HG03469 (cell line): ENCODE results near the gene EIF5A.
"Not testable (repeated sequence)": the region's sequence is repeated elsewhere in the genome, so short reads cannot be mapped to it uniquely, and the experiment has no call there.

Source experiments
- ATAC-seq: cut with Tn5 transposase; IDR thresholded peaks from one replicate; pipeline ENCODE4 v1.9.1; 2021; ENCODE audit warnings: mild to moderate bottlenecking, moderate library complexity, moderate number of reproducible peaks; ENCODE audit not compliant: unreplicated experiment

Gene EIF5A

DNA sequence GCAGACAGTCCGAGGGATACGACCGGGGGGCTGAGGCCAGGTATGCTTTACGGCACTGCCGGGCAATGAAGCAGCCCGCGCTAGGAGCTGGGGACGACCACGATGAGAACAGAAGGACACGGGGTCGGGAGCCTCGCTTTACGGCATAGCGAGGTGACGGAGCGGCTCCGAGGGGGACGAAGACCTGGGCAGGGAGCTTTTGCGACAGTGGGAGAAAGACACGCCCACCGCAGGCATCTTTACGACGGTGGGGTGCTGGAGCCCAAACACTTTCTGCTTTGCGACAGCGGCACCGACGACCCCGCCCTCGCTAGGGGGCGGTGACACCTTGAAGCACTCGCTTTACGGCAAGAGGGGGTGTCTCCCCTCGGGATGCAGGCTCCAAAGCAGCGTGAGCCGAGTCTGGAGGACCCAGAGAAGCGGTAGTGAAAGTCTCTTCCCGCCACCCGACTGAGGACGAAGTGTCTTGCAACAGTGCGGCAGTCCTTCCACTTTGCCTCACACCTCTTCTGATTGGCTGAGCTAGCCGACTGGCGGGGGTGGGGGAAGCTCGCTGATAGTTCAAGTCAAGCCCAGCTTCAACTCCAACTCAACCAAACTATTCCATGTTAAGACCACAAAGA is 22.1 kb downstream of the EIF5A start:
- peak; percentile 37 for ATAC-seq

DNA sequence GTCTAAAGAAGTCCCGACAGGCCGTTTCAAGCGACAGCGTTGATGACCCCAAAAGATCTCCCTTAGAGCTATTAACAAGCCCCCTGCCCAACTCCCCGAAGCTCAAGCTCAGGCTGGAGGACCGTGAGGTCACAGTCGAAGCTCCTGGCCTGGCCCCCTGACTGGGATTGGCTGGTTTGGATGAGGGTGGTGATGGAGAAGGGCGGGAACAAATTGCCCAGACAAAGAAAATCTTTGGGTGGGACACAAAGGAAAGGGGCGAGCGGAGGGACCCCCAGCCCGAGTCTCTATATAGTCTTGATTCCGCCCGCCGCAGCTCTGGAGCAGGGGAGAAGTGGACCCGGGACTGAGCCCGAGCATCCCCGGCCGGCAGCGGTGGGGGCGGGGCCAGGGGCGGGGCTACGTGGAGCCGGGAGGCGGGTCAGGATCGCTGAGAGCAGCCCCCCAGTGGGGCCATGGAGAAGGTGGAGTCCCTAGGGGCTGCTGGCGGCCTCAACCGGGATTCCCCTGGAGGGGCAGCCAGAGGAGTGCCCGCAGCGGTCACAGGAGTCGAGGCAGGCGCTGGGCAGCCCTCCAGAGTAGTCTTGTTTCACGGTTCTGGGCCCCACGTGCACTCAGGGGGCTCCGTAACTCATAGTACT is 22.7 kb downstream of the EIF5A start:
- peak; percentile 22 for ATAC-seq

DNA sequence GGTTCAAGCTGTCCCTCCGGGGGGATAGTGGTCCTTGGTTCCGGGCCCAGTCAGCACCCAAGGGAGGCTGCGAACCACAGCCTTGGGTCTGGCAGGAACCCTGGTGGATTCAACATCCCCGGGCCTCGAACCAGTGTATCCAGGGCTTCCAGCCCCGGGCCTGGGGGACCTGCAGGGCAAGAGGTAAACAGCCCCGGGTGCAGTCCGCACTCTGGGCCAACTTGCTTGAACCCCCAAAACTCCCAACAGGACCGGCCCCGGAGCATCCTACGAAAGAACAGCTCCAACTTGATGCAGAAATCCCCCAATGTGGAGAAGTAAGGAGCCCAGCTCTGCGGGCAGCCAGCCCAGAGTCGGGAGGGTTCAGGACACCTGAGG is 23.2 kb downstream of the EIF5A start:
- no peak for ATAC-seq

DNA sequence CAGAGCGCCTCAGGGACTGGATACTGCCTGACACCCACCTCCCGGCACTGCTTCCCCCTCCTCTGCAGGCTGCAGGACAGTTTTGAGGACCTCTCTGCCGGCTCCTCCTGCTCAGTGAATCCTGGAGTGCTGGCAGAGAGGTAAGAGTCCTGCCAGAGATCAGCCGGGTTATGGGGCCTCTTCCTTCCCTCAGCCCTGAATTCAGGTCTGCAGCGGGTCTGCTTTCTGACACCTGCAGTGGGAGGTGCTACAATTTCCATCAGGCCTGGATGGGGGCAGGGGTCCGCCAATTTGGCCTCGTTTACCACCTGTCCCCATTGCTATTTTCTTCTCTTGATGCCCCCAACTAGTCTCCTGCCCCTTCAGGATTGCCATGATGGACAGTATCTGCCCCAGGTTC is 24.7 kb downstream of the EIF5A start:
- no peak for ATAC-seq

DNA sequence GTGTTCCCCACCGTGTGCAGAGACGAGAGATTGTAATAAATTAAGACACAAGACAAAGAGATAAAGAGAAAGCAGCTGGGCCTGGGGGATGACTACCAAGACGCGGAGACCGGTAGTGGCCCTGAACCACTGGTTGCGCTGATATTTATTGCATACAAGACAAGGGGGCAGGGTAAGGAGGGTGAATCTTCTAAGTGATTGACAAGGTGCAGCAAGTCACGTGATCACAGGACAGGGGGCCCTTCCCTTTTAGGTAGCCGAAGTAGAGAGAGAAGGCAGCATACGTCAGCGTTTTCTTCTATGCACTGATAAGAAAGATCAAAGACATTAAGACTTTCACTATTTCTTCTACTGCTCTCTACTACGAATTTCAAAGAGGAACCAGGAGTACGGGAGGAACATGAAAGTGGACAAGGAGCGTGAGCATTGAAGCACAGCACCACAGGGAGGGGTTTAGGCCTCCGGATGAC is 25.2 kb downstream of the EIF5A start:
- ATAC-seq, result not testable (repeated sequence)

DNA sequence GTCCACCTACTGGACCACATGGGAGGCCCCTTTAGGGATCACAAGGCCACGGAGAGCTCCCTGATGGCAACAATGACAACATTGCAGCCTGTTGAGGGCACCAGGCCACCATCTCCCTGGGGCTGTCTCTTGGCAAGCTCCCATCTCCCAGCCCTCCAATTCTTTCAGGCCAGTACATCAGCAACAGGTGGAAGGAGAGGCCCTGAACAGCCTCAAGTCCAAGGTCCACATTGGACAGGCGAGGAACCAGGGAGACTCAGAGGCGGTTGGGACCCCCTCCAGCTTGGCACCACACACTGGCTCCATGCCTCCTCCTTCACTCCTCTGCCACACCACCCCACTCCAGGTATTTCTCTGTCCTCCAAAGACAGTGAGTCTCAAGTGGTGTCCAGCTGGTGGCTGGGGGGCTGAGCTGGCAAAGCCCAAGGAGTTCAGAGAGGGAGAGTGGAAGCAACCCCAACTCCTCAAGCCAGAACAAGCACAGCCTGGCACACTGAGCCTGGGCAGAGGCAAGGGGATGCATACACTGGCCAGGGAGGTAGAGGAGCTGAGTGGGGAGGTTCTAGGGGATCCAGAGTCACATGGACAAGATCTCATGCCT is 27.6 kb downstream of the EIF5A start:
- no peak for ATAC-seq

DNA sequence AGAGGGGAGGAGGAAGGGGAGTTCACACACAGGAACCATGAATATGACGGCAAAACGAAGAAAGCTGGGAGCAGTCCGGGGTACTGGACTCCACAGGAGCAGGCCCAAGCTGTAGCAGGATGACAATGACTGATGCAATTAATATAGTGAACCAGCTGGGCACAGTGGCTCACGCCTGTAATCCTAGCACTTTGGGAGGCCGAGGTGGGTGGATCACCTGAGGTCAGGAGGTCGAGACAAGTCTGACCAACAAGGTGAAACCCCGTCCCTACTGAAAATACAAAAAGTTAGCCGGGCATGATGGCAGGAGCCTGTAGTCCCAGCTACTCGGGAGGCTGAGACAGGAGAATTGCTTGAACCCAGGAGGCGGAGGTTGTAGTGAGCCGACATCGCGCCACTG is 28.3 kb downstream of the EIF5A start:
- not testable (repeated sequence) for ATAC-seq

DNA sequence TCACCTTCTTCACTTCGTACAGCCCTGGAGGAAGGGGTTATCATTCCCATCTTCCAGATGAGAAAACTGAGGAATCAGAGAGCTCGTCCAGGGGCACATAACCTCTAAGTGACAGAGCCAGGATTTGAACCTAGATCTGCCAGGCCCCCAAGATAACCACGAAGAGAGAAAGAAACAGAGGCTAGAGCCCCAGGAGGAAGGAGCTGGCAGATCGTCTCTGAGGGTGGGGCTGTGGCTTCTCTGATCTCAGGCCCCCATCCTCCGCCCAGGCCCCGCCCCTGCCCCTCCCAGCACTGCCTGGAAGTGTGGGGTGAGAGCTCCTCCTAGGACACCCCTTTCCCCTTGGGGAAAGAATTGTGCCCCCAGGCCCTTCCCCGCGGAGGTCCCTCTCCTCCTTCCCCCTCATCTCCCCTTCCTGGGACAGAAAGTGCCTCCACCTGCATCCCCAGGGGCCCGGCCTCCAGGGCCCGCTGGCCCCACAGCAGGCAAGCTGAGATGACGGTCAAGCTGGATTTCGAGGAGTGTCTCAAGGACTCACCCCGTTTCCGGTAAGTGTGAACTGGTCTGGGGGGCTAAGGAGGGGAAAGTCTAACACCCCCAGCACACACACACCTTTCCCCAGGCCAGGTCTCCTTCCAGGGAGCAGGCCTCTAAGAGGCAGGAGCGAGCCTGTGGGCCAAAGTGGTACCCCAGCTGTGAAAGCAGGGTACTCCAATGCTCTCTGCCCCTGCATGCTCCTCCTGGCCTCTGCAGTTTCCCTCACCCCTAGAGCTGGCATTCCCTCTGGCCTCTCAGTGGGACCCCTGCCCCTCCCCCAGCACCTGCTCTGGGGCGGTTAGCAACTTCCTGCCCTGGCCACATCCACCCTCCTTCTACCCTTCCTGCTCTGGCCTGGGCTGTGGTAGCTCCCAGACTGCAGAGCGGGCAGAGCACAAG is 29.1 kb downstream of the EIF5A start, which contains the start of gene ACAP1:
Gene ACAP1 (plus strand): TSS at position 290 of the 936 bp plus-strand sequence. CDS start 206 bp downstream, at position 496.
- ATAC-seq, result no peak

DNA sequence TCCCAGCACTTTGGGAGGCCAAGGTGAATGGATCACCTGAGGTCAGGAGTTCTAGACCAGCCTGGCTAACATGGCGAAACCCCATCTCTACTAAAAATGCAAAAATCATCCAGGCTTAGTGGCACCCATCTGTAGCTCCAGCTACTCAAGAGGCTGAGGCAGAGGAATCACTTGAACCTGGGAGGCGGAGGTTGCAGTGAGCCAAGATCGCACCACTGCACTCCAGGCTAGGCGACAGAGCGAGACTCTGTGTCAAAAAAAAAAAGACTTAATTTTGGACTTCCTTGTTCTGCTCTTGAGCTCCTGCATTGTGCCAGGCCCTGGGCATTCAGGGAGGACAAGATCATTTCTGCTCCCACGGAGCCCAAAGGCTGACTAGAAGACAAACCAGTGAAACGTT is 30.2 kb downstream of the EIF5A start:
- not testable (repeated sequence) for ATAC-seq

DNA sequence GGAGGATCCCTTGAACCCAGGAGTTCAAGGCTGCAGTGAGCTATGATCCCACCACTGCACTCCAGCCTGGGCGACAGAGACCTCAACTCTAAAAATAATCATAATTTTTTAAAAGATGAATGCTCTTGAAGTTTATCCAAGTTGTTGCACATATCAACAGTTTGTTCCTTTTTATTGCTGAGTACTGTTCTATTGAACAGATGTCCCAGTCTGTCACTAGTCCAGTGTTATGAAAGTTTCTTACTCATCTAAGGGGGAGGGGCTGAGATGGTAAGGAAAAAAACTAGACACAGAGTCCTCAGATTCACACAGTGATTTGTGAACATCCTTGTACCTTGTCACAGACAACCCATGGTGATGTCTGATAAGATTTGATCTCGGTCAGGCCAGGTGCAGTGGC is 32.8 kb downstream of the EIF5A start:
- ATAC-seq, result no peak

DNA sequence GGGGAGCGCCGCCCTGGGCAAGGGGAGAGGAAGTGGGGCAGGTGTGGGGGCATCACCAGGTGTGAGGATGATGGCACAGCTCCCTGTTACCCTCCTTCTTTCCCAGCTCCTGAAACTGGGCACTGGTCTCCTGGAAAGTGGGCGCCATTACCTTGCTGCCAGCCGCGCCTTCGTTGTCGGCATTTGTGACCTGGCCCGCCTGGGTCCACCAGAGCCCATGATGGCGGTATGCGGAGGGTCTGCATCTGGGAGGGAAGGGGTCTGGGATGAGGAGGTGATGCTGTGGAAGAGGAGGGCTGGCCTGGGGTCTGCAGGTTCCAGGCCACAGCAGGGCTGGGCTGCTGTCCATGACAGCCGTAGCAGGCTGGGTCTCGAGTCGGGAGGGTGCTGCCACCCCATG is 34.4 kb downstream of the EIF5A start:
- no peak for ATAC-seq

DNA sequence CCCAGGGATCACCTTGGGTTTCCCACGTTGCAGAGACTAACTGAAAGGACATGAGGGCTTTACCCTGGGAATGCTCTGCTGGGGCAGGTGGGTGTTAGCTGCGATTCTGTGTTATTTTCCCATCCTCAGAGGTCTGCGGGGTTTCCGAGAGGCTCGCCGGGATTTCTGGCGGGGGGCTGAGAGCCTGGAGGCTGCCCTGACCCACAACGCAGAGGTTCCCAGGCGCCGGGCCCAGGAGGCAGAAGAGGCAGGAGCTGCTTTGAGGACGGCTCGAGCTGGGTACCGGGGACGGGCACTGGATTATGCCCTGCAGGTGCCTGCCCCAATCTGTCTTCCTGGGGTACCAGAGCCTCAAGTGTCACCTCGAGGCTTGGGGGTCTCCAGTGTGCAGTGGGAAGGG is 35.8 kb downstream of the EIF5A start:
- ATAC-seq, result no peak

DNA sequence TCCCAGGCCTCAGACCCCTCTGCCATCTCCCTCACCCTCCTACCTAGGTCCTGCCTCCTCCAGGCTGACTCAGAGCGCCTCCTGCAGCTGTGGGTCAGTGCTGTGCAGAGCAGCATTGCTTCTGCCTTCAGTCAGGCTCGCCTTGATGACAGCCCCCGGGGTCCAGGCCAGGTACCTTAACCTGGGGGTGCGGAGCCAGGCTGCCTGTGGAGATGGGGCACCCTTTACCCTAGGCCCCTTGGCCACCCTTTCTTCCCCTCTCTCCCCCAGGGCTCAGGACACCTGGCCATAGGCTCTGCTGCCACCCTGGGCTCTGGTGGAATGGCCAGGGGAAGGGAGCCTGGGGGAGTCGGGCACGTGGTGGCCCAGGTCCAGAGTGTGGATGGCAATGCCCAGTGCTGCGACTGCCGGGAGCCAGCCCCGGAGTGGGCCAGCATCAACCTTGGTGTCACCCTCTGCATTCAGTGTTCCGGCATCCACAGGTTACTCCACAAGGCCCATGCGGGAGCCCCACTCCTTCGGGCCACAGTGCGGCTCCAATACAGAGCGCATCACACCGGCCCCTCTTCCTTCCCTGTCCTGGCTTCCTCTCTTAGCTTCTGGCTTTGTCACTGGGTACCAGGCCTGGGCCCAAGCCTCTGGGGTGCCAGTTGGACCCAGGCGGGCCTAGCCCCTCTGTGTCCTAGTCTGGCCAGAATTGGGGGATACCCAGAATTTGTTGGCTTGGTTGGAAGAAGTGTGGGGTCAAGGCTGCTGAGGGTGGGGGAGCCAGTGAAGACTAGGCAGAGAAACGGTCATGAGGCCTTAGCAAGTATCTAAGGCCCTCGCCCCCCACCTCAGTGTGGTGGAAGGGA is 39.6 kb downstream of the EIF5A start:
- no peak for ATAC-seq

DNA sequence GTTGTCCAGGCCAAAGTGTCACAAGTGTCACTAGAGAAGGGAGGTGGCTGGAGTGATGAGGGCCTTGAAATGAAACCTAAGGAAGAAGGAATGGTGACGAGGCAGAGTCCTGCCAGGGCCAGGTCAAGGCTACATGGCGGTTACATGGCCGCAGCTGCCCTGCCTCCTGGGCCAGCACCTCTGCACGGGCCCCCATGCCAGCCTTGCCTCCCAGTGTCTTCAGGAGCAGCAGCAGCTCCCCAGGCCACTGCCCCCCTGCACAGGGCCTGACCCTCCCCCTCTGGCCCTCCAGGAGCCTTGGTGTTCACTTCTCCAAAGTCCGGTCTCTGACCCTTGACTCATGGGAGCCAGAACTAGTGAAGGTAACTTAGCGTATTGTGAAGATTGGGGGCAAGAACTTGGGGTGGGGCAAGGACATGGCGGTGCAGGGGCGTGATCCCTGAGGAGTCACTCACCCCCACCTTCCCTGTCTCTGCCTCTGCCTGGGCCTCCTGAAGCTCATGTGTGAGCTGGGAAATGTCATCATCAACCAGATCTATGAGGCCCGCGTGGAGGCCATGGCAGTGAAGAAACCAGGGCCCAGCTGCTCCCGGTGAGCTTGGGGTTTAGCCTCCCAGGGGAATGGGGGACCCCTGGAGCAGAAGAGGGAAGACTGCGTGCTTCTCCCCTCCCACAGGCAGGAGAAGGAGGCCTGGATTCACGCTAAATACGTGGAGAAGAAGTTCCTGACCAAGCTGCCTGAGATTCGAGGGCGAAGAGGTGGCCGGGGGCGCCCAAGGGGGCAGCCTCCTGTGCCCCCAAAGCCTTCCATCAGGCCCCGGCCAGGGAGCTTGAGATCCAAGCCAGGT is 40.4 kb downstream of the EIF5A start:
- ATAC-seq, result no peak

DNA sequence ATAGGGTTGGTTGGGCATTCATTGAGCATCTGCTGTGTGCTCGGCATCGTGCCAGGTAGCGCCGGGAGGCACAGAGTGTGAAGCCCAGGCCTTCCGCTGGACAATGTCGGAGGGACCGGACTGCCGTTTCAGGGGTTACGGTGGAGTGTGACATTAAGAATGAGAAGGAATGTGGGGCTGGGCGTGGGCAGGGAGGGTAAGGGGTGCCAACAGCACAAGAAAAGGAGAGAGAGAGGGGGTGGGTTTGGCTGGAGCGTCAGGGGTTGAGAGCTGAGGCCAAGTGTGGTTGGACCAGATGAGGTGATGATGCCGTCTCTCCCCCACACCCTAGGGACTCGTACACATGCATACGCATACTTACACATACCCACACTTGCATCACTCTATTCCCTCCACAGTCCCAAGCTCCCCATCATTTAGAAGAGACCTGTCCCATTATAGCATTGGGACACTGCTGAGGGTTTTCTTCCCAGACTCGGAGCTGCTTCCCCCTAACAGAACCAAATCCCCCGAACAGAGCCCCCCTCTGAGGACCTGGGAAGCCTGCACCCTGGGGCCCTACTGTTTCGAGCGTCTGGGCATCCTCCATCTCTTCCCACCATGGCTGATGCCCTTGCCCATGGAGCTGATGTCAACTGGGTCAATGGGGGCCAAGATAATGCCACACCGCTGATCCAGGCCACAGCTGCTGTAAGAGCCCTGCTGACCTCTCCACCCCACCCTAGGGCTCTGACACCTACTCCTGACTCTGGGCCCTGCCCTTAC is 41.2 kb downstream of the EIF5A start:
- no peak for ATAC-seq

DNA sequence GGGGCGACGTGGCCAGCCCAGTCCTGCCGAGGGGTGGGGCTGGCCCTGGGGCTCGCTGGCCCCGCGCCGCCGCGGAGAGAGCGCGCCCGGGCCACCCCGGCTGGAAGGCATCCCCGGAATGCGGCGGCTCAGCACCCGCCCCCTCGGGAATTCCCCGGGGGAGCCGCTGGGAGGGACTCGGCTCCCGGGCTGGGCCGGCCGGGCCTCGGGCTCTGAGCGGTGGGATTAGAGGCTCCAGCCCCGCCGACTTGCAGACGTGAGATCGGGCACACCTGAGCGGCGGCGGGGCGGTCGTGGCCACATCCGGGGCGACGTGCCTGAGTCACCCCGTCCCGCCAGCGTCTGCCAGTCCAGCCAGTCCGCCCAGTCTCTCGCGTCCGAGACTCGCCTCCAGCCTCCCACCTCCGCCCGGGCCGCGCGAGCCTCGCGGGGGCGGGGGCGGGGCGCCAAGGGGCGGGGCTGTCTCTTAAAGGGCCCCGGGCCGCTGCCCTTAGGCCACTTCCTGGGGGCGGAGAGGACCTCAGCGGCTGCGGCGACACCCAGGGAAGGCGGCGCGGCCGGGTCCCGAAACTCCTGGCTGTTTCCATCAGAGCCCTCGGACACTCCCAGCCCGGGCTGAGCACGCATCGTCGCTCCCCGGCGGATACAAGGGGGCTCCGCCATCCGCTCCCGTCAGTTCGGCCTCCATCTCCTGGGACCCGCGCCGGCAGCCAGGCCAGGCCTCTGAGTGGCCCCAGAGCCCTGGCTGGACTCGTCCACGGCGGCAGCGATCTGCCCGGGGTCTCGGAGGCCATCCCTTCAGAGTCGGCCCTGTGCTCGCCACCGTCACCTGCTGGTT is 44.5 kb downstream of the EIF5A start, which contains the start of gene KCTD11:
Gene KCTD11 (plus strand): TSS at position 498 of the 838 bp plus-strand sequence.
- ATAC-seq, result peak; percentile 32

DNA sequence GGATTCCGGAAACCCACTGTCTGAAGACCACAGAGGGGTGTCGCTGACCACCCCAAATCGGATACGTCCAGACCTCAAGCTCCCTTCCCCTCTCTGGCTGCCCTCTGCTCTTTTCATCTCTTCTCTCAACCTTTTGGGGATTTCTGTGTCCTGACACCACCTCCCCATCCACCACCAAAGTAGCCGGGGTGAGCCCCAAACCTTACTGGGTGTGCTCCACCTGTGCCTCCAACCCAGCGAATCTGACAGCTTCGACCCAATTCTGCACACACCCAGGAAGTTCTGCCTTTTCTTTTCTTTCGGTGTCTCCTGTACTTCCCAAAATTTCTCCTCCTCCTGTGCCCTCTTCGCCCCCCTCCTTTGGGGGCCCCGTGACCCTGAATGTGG is 45.1 kb downstream of the EIF5A start:
- no peak for ATAC-seq
